Measurements from ENCODE around the gene CWC22. TPM values are rescaled to one million over a fixed set of nuclear protein-coding genes. Genes with fewer than 3 reads are reported as not detected.

The CWC22 gene
- total RNA-seq, 1 experiment from 2014 or later = 34.0 TPM

GRCh38 chr2:179991344-179991743 is 15.8 kb downstream of the CWC22 start:
- no TSS peak for BruUV-seq (replicated peaks)
- H3K36me3 Mint-ChIP-seq (ENCODE audit: insufficient read depth, unreplicated experiment) = peaks cover 49% of the 10 kb centered on the region
- no peak overlapping the region for H3K27ac Mint-ChIP-seq (ENCODE audit: low read depth, unreplicated experiment)
- peaks cover 25% of the 10 kb centered on the region for H3K4me1 Mint-ChIP-seq (ENCODE audit: insufficient read depth, unreplicated experiment)
- no peaks in the 10 kb centered on the region for H3K27me3 Mint-ChIP-seq (ENCODE audit: insufficient read depth, unreplicated experiment)
- ChIA-PET CTCF (interaction anchor here (0.6 to 1.5 kb wide), 6 partner anchors 9 to 865 kb away, joined by 3 to 8 read pairs (median 4); no protein-coding TSS in a partner anchor), POLR2A (no interaction called here)
- no peak for TF ChIP-seq CTCF (IDR thresholded peaks at IDR 0.05; ENCODE audit: unreplicated experiment)
- peak; percentile 18 for DNase-seq (ENCODE audit: unreplicated experiment)
- intact Hi-C loops (cut with micrococcal nuclease) = no loop called here
- H3K9me3 Mint-ChIP-seq (ENCODE audit: unreplicated experiment) = no peaks in the 10 kb centered on the region
- H3K4me3 Mint-ChIP-seq (ENCODE audit: unreplicated experiment) = no peak overlapping the region

DNA sequence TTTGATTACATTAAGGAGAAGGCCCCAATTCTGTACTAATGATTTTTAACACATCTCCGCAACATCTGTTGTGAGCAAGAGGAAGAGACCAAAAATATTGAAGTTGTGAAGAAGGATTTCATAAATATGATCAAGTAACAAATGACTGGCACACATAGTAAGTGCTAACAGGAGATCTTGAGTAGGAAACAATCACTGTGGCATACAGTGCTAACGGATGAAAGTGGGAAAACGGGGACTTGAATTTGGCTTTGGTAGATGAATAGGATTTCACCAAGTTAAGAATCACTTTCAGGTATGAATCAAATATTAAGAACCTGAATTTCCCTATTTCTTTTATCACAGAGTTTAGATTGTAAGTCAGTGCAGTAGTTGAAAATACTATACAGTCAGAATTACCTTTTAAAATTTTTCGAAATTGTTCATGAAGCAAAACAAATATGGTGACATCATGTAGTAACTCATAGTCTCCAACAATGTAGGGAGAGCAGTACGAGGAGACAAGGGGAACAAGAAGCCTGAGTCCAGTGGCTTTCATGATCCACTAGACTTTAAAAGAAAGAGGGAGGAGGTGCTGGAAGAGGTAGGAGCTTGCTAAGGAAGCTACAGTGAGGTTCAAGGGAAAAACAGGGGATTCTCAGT is 16.3 kb downstream of the CWC22 start:
- no peak for DNase-seq (ENCODE audit: unreplicated experiment)
- intact Hi-C loops (cut with micrococcal nuclease) = no loop called here
- Mint-ChIP-seq H3K4me3 (ENCODE audit: unreplicated experiment) (no peak overlapping the region), H3K36me3 (ENCODE audit: insufficient read depth, unreplicated experiment) (peaks cover 54% of the 10 kb centered on the region), H3K9me3 (ENCODE audit: unreplicated experiment) (no peaks in the 10 kb centered on the region), H3K27me3 (ENCODE audit: insufficient read depth, unreplicated experiment) (no peaks in the 10 kb centered on the region), H3K27ac (ENCODE audit: low read depth, unreplicated experiment) (peak overlapping the region; percentile 55), H3K4me1 (ENCODE audit: insufficient read depth, unreplicated experiment) (peaks cover 24% of the 10 kb centered on the region)
- TF ChIP-seq CTCF (IDR thresholded peaks at IDR 0.05; ENCODE audit: unreplicated experiment) = no peak
- ChIA-PET POLR2A (interaction anchor here (0.7 kb wide), 1 partner anchor 25 kb away, joined by 3 read pairs; no protein-coding TSS in a partner anchor), CTCF (interaction anchor here (0.6 to 1.5 kb wide), 8 partner anchors 10 to 864 kb away, joined by 3 to 8 read pairs (median 4); no protein-coding TSS in a partner anchor)
- no TSS peak for BruUV-seq (replicated peaks)

- no peak for DNase-seq (ENCODE audit: unreplicated experiment)
- CTCF ChIA-PET = interaction anchor here (0.6 kb wide), 2 partner anchors 97 to 1190 kb away, joined by 3 to 5 read pairs; no protein-coding TSS in a partner anchor
- intact Hi-C loops (cut with micrococcal nuclease) = no loop called here
- H3K27ac Mint-ChIP-seq (ENCODE audit: low read depth, unreplicated experiment) = no peak overlapping the region
- peaks cover 75% of the 10 kb centered on the region for H3K36me3 Mint-ChIP-seq (ENCODE audit: insufficient read depth, unreplicated experiment)
- POLR2A ChIA-PET = interaction anchor here (0.9 kb wide), 1 partner anchor 10 kb away, joined by 3 read pairs; no protein-coding TSS in a partner anchor
- H3K27me3 Mint-ChIP-seq (ENCODE audit: insufficient read depth, unreplicated experiment) = no peaks in the 10 kb centered on the region
- H3K9me3 Mint-ChIP-seq (ENCODE audit: unreplicated experiment) = no peaks in the 10 kb centered on the region
- peaks cover 20% of the 10 kb centered on the region for H3K4me1 Mint-ChIP-seq (ENCODE audit: insufficient read depth, unreplicated experiment)
- no peak overlapping the region for H3K4me3 Mint-ChIP-seq (ENCODE audit: unreplicated experiment)
- TF ChIP-seq CTCF (IDR thresholded peaks at IDR 0.05; ENCODE audit: unreplicated experiment) = no peak
- BruUV-seq (replicated peaks) = no TSS peak
Measured at GRCh38 chr2:179987916-179988315, 19.2 kb downstream of the CWC22 start.

DNA sequence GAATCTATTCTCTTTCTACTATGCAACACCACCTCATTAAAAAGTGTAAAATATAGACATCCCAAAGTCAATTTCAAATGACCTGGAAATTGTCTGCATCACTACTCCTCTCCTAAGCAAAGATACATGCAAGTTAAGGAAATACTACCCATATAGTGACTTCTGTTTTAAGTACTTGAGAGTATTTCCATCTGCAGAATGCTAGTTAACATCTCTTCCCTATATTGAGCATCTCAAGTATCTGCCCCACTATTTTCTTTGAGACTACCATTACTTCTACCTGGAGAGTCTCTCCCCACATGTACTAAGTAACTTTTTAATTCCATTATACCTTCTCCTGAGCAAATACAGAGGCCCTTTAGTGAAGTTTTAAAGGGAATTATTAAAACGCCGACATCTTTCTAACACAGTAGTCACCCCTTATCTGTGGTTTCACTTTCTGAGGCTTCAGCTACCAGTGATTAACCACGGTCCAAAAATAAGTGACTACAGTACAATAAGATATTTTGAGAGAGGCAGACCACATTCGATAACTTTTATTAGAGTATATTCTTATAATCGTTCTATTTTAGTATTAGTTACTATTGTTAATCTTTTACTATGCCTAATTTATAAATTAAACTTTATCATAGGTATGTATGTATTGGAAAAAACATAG is 21.8 kb downstream of the CWC22 start:
- H3K27ac Mint-ChIP-seq (ENCODE audit: low read depth, unreplicated experiment) = no peak overlapping the region
- intact Hi-C loops (cut with micrococcal nuclease) = no loop called here
- no peak for DNase-seq (ENCODE audit: unreplicated experiment)
- CTCF ChIA-PET = no interaction called here
- POLR2A ChIA-PET = interaction anchor here (0.7 to 1.7 kb wide), 3 partner anchors 9 to 21 kb away, joined by 3 to 6 read pairs (median 3); no protein-coding TSS in a partner anchor
- no peak overlapping the region for H3K4me3 Mint-ChIP-seq (ENCODE audit: unreplicated experiment)
- no peak for TF ChIP-seq CTCF (IDR thresholded peaks at IDR 0.05; ENCODE audit: unreplicated experiment)
- peaks cover 3% of the 10 kb centered on the region for H3K4me1 Mint-ChIP-seq (ENCODE audit: insufficient read depth, unreplicated experiment)
- no peaks in the 10 kb centered on the region for H3K9me3 Mint-ChIP-seq (ENCODE audit: unreplicated experiment)
- BruUV-seq (replicated peaks) = no TSS peak
- H3K27me3 Mint-ChIP-seq (ENCODE audit: insufficient read depth, unreplicated experiment) = no peaks in the 10 kb centered on the region
- peaks cover 83% of the 10 kb centered on the region for H3K36me3 Mint-ChIP-seq (ENCODE audit: insufficient read depth, unreplicated experiment)

Measured in MCF 10A (cell line).